Measurements from ENCODE around the gene IL17RA. TPM values are rescaled to one million over a fixed set of nuclear protein-coding genes. Genes with fewer than 3 reads are reported as not detected.

Gene IL17RA
- 8.0 TPM for total RNA-seq

GRCh38 chr22:17084554-17085276, at the start of gene IL17RA:
TSS of gene IL17RA (plus strand) at chr22:17085000. CDS start at chr22:17085092, 92 bp downstream.
- peak; percentile 99 for ATAC-seq

- no peak for ATAC-seq
These were observed 49.6 kb upstream of the IL17RA start for GRCh38 chr22:17035246-17035645.

GRCh38 chr22:17035976-17036841, 48.6 kb upstream of the IL17RA start:
- ATAC-seq = peak; percentile 20

- ATAC-seq = peak; percentile 82
These were observed 47.7 kb upstream of the IL17RA start for GRCh38 chr22:17036842-17037711.

- ATAC-seq = no peak
These were observed 41.3 kb upstream of the IL17RA start for GRCh38 chr22:17043521-17043920.

- no peak for ATAC-seq
These were observed 38.0 kb upstream of the IL17RA start for GRCh38 chr22:17046566-17047348.

- no peak for ATAC-seq
These were observed 37.1 kb upstream of the IL17RA start for GRCh38 chr22:17047656-17048055.

- no peak for ATAC-seq
These were observed 28.7 kb upstream of the IL17RA start for GRCh38 chr22:17056058-17056457.

- ATAC-seq = no peak
These were observed 28.0 kb upstream of the IL17RA start for GRCh38 chr22:17056807-17057206.

- peak; percentile 80 for ATAC-seq
These were observed 26.6 kb upstream of the IL17RA start for GRCh38 chr22:17057959-17058814.

- ATAC-seq = no peak
These were observed 24.7 kb upstream of the IL17RA start for GRCh38 chr22:17060126-17060525.

- peak; percentile 53 for ATAC-seq
These were observed 21.2 kb upstream of the IL17RA start for GRCh38 chr22:17063411-17064106.

GRCh38 chr22:17064498-17065100, 20.2 kb upstream of the IL17RA start:
- no peak for ATAC-seq

- no peak for ATAC-seq
These were observed 19.4 kb upstream of the IL17RA start for GRCh38 chr22:17065433-17065832.

- ATAC-seq = no peak
These were observed 11.9 kb upstream of the IL17RA start for GRCh38 chr22:17072877-17073276.

- ATAC-seq = no peak
These were observed 10.2 kb upstream of the IL17RA start for GRCh38 chr22:17074648-17075002.

- ATAC-seq = no peak
These were observed 7.5 kb upstream of the IL17RA start for GRCh38 chr22:17077255-17077654.

GRCh38 chr22:17079572-17079971, 5.2 kb upstream of the IL17RA start:
- no peak for ATAC-seq

GRCh38 chr22:17083255-17083654, 1.5 kb upstream of the IL17RA start:
- no peak for ATAC-seq
